Activated CD8-positive, alpha-beta memory T cell treated with anti-CD3 and anti-CD28 coated beads, Interleukin-2, amount 50 U/mL, for 1 hour (primary cell): ENCODE results near the gene LGR4.

Experiments used
- DNase-seq: peaks from one replicate; pipeline ENCODE4 v3.0.0-alpha.2; 2020; ENCODE audit errors: extremely low read depth

Gene LGR4

GRCh38 chr11:27379449-27379848, 93.1 kb downstream of the LGR4 start:
- no peak for DNase-seq

DNA sequence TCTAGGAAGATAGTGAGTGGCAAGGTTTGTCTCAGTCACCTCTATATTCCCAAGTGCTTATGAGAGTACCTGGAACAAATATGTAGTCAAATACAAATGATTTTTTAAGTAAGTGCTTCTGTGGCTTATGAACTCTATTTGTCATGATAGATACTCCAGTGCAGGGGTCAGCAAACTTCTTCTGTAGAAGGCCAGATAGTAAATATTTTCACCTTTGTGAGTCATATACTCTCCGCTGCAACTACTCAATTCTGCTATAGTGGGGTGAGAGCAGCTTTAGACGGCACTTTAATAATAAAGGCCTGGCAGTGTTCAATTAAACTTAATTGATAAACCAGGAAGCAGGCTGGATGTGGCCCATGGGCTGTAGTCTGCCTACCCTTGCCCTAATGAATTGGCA, 97.2 kb downstream of the LGR4 start:
- no peak for DNase-seq

GRCh38 chr11:27373856-27374602, 98.6 kb downstream of the LGR4 start:
- no peak for DNase-seq

DNA sequence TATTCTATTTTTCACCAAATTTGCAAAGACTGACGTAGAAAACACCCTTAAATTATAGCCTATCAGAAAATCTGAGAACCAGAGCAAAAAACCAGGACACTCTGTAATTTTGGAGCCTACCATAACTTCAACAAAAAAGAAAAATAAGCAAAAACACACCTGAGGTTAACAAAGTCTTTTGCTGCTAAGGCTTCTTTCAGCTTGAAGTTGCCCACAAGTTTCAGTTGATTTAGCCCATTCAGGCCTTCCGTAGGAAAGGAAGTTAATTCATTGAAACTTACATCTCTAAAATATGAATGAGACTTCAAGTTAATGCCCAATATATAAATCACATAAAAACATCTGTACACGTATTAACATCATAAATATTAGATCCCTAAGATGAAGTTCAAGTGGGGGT, 99.2 kb downstream of the LGR4 start:
- no peak for DNase-seq

GRCh38 chr11:27372164-27372563, 100.4 kb downstream of the LGR4 start:
- no peak for DNase-seq

DNA sequence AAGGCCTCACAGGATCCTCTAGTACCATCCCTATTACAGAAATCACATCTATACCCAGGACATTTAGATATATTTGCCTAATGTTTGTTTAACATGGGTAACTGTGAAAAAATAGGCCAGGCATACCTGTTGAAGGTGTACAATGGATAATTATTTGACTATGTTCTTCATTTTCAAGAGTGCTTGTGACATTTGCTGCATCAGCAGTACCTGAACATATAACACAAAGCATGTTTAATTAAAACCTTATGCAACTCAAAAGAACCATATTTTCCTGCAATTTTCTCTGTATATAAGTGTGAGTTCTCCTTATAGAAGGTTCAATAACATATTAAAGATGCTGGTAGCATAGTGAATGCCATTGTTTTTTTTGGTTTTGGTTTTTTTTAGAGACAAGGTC, 101.1 kb downstream of the LGR4 start:
- DNase-seq, result no peak

- no peak for DNase-seq
Observed at GRCh38 chr11:27370374-27370773, 102.2 kb downstream of the LGR4 start.

DNA sequence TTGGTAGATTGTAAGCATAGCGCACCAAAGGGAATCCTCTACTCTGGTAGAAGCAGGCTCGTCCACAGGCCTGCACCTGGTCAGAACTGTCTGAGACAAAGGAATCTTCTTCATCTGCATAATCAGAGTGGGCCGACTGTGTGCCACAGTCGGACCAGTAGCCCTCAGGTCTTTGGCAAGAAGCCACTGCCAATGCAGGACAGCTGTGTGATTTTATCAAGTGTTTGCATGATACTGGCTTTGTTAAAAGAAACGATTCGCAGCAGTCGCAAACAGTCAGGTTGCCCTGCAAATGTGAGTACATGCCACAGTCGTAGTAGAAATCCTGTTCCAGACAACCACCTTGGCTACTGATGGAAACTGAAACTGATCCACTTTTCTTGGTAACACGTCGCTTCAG, 104.7 kb downstream of the LGR4 start:
- no peak for DNase-seq

- no peak for DNase-seq
Observed at GRCh38 chr11:27363576-27364117, 108.9 kb downstream of the LGR4 start.

DNA sequence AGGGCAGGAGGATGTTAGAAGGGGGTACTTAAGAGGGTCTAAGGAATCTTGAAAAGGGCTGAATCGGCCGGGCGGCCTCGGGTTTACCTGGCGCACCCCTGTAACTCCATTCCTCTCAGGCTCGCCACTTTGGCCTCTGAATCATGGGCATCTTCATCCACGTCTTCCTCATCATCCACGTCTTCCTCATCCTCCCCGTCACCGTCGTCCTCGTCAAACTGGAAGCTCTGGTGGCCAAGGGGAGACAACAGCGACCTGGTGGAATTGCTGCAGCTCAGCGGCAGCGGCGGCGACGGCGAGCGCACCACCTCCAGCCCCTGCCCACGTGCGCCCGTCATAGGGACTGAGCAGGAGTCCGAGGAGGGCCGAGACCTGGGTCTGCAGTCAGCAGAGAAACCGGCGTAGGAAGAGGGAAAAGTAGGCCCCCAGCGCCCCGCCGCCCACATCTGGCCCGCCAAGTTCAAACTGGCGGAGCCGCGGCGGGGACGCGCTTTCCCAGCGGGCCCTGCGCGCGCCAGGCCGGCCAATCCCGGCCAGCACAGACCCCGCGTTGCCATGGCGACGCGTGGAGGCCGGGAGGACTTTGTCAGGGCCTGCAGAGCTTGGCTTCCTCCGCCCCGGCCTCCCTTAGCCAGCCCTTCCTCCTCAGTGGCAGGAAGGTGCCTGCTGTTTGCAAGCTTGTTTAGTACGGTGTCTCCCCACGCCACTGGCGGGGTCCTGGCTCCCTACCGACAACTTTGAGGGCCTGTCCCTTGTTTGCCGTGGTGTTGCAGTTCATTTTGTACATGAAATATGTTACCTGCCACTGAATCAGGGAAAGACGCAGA, 109.6 kb downstream of the LGR4 start, which contains the start of gene CCDC34:
Gene CCDC34, minus strand, starts transcription at position 467 of the 827 bp plus-strand sequence. Its CDS starts 21 bp downstream, at position 446.
- peak; percentile 70 for DNase-seq

GRCh38 chr11:27361649-27362431, 110.8 kb downstream of the LGR4 start:
- no peak for DNase-seq

- DNase-seq, result no peak
Observed at GRCh38 chr11:27358296-27358695, 114.3 kb downstream of the LGR4 start.

- no peak for DNase-seq
Observed at GRCh38 chr11:27357250-27357649, 115.3 kb downstream of the LGR4 start.

DNA sequence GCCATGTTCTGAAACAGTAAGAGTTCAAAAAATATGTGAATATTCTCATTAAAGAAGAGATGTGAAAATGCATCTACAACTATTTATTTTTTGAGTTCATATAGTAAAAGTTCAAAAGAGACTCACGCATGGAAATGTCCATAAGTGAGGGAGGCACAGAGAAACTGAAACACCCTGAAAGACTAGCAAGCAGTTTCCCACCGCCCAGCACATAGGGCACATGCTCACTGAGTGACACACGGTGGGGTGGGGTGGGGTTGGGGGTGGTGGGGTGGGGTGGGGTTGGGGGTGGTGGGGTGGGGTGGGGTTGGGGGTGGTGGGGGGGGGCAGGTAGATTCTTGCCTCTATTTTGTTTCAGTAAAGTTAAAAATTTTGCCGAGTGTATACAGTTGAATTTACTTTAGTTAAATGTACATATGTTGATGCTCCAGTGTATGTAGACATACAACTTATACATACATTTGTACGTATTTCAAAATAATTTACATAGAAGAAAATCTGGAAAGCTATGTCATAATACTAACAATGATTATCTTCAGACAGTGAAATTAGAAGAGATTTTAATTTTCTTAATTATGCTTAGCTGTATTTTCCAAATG, 115.9 kb downstream of the LGR4 start:
- no peak for DNase-seq

GRCh38 chr11:27355575-27356104, 117.0 kb downstream of the LGR4 start:
- DNase-seq, result no peak

- DNase-seq, result no peak
Observed at GRCh38 chr11:27354359-27354965, 118.1 kb downstream of the LGR4 start.

DNA sequence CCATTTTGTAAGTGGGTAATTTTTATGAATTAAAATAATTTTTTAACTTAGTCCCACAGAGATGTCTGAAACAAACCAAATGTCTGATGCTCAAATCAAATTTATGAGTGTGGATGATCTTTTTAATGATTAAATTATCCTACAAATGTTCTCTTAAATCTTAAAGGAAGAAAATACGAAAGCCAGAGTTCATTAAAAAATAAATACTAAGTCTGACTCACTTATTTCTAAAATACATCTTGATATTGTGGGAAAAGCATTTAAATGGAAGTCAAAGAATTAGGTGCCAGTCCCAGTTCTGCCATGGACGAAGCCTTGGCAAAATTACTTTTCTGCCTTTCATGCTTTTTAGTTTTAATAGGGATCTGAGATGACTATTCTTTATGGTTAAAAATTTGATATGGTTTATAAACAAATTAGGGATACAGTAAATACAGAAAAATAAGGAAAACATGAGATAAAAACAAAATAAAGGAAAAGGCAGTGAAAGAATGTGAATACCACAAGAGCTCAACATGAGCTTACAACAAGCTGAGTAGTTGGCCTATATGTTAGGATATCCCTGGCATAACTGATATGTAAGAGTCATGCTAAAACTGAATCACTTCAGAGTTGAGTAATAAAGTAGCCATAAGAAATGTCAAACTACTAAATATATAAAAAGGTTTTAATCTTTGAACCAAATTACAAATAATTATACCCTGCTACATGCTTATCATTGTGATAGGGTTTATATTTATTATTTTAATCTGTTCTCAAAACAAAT, 118.8 kb downstream of the LGR4 start:
- DNase-seq, result no peak

DNA sequence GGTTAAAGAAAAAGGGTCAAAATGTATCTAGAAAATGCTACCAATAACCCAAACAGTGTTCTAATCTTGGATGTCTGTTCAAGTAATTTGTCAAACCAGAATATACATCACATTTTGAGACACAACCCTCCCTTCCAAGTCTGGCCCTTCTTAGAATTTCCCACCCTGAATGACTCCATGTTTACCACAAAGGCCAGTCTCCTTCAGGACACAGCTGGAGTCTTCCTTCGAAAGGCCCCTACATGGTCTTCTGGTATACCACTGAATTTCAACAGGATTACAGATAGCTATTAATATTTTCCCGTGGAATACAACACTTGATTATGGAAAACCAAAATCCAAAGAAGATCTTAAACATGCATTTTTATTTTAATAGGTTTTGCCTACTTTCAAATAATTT, 119.8 kb downstream of the LGR4 start:
- no peak for DNase-seq

GRCh38 chr11:27350511-27350910, 122.1 kb downstream of the LGR4 start:
- no peak for DNase-seq

GRCh38 chr11:27349919-27350318, 122.7 kb downstream of the LGR4 start:
- DNase-seq, result no peak
